Breast epithelium (tissue), 3 donors: ENCODE measurements around the gene LOXL4.

Source experiments
- POLR2A ChIP-seq: fragments of 450-650 bp; IDR thresholded peaks from one replicate; pipeline ENCODE4 v1.6.1; 2016; ENCODE audit warnings: antibody characterized with exemption, mild to moderate bottlenecking, moderate library complexity
- POLR2AphosphoS5 ChIP-seq, 3 donors: sonication (generic); formaldehyde crosslinking; IDR thresholded peaks; one replicate each; pipeline ENCODE4 v1.6.1; 2017; ENCODE audit warnings: antibody characterized with exemption in 3 of 3
- TF ChIP-seq, protein P1 (sequence below), 3 donors: fragments of 450-650 bp; IDR thresholded peaks; one replicate each; pipeline ENCODE4 v1.5.1; 2016 to 2017; ENCODE audit warnings: antibody characterized with exemption in 3 of 3, mild to moderate bottlenecking in 3 of 3, moderate library complexity in 3 of 3

DNA sequence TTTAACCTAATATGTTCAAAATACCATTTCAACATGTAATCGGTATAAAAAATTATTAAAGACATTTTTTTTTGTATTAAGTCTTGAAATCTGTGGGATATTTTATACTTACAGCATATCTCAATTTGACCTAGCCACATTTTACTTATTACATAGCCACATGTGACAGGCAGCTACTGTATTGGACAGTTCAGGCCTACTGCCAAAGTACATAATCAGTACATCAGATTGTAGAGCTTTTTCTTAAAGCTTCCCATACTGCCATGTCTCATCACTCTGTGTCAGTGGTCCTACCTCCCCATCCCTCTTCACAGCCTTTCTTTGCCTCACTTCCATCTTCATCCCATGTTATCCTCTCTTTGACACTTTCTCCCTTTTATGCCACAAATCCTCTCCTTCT is 43.0 kb downstream of the LOXL4 start:
- TF ChIP-seq, protein P1, sequence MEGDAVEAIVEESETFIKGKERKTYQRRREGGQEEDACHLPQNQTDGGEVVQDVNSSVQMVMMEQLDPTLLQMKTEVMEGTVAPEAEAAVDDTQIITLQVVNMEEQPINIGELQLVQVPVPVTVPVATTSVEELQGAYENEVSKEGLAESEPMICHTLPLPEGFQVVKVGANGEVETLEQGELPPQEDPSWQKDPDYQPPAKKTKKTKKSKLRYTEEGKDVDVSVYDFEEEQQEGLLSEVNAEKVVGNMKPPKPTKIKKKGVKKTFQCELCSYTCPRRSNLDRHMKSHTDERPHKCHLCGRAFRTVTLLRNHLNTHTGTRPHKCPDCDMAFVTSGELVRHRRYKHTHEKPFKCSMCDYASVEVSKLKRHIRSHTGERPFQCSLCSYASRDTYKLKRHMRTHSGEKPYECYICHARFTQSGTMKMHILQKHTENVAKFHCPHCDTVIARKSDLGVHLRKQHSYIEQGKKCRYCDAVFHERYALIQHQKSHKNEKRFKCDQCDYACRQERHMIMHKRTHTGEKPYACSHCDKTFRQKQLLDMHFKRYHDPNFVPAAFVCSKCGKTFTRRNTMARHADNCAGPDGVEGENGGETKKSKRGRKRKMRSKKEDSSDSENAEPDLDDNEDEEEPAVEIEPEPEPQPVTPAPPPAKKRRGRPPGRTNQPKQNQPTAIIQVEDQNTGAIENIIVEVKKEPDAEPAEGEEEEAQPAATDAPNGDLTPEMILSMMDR (IDR thresholded peaks at IDR 0.05) = no peak
- TF ChIP-seq POLR2A = no peak
- no peak for TF ChIP-seq POLR2AphosphoS5 (IDR thresholded peaks at IDR 0.05)
